22Rv1 (cell line): ENCODE measurements around the gene RSU1.

Experiments
- H3K27ac ChIP-seq: fragments of 450-650 bp; 2 replicates; pipeline ENCODE4 v1.5.1; 2017
- ZFX ChIP-seq: fragments of 450-650 bp; IDR thresholded peaks from 2 replicates; pipeline ENCODE4 v1.6.1; 2017; ENCODE audit warnings: antibody characterized with exemption, borderline replicate concordance
- TF ChIP-seq, protein P1 (sequence below): fragments of 450-650 bp; IDR thresholded peaks from 2 replicates; pipeline ENCODE4 v1.5.1; 2017; ENCODE audit warnings: mild to moderate bottlenecking

The RSU1 gene

DNA sequence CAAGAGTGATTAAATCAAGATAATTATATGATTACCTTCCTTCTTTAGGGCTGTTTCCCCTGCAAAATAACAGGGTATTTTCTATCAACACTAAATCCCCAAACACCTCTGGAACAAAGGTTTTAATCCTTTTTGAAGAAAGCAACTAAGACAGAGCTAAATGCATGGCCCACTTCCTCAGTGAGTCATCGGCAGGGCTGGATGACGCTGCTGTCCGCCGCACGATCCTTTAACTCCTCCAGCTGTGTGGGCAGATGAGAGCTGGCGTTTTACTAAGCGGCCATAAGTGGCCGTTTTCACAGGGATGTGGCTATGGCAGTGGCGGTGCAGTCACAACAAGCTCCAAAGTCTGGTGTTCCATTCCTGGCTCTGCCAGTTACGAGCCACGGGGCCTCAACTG, 219.6 kb downstream of the RSU1 start:
- no peak overlapping the region for H3K27ac ChIP-seq
- no peak for TF ChIP-seq ZFX
- TF ChIP-seq, protein P1, sequence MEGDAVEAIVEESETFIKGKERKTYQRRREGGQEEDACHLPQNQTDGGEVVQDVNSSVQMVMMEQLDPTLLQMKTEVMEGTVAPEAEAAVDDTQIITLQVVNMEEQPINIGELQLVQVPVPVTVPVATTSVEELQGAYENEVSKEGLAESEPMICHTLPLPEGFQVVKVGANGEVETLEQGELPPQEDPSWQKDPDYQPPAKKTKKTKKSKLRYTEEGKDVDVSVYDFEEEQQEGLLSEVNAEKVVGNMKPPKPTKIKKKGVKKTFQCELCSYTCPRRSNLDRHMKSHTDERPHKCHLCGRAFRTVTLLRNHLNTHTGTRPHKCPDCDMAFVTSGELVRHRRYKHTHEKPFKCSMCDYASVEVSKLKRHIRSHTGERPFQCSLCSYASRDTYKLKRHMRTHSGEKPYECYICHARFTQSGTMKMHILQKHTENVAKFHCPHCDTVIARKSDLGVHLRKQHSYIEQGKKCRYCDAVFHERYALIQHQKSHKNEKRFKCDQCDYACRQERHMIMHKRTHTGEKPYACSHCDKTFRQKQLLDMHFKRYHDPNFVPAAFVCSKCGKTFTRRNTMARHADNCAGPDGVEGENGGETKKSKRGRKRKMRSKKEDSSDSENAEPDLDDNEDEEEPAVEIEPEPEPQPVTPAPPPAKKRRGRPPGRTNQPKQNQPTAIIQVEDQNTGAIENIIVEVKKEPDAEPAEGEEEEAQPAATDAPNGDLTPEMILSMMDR, result no peak

DNA sequence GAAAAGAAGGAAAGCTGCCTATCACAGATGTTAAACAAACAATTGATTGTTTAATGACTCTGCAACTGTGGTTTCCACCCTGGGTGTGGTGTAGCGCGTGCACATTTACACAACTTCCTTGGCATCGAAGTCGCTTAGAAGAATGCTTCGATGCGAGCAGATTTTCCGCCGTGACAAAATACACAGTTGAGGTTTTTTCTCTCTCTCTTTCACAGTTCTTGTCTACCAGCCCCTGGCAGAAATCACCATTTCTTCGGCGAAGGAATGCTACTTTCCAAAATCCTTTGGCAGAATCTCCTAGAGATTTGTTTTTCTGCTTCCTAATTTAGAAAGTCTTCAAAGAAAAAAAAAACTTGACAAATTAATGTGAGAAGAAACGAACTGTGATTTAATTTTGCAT, 224.8 kb downstream of the RSU1 start:
- no peak overlapping the region for H3K27ac ChIP-seq
- TF ChIP-seq ZFX, result no peak
- TF ChIP-seq, protein P1, result no peak

DNA sequence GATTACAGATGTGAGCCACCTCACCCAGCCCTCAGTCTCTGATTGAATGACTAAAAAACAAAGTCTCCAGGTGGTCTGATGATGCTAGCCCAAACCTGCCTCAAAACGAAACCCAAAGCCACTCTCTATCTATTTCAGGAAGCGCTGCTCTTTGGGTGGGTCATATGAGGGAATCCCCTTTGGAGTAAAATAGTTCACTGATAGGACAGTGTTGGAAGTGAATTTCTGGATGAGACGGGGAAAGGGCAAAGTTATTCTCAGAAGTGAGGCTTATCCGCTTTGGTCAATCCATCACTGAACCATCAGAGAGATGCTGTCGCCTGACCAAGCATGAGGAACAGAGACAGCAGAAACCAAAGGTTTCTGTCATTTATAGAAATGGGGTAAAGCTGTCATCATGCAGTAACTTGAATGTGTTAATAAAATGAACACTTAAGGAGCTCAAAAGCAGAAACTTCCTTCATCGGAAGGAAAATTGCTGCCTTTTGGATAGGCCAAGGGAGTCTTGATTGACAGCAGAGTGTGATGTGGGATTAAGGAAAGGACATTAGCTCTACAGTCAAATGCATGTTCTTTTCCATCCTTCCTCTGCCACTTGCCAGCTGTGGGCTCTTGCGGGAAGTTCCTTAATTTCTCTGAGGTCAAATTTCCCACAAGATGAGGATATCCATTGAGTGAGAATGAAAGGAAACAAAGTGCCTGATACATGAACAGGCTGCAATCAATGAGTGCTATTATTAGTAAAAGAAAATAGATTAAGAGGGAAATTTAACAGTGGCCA, 230.7 kb downstream of the RSU1 start:
- no peak for TF ChIP-seq ZFX
- TF ChIP-seq, protein P1, result no peak
- no peak overlapping the region for H3K27ac ChIP-seq

DNA sequence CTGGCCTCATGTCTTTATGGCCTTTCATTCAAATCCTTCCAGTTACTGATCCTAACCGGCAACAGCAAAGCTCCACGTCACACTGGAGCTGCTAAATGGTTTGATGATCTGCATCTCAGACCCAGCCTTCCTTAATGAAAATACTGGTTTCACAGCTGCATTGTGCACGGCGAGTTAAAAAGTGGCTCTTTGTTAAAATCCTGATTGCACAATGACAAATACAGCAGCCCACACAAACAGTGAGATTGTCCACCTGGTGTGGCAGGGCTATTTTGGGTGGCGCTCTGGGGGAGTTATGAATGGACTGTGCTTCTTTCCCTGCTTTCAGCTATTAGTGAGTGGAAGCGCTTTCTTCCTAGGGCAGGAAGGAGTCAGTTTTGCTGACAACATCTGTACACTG, 232.1 kb downstream of the RSU1 start:
- TF ChIP-seq ZFX, result no peak
- TF ChIP-seq, protein P1, result no peak
- no peak overlapping the region for H3K27ac ChIP-seq

DNA sequence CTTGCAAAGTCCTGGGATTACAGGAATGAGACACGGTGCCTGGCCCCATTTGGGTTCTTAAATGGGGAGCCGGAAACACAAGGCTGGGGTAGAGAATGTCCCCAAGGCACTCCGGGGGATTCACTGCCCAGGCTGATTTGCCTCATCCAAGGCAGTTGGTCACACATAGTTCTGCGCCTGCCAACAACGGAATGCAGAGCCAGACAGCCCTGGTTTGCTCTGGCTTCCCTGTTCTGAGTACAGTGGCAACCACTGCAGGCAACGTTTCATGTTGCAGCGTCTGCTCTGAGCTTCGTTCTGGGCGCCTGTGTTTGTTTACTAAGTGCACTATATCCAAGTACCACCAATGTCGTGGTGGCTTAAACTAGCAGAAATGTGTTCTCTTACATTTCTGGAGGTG, 233.8 kb downstream of the RSU1 start:
- H3K27ac ChIP-seq, result no peak overlapping the region
- TF ChIP-seq ZFX, result no peak
- TF ChIP-seq, protein P1, result no peak

DNA sequence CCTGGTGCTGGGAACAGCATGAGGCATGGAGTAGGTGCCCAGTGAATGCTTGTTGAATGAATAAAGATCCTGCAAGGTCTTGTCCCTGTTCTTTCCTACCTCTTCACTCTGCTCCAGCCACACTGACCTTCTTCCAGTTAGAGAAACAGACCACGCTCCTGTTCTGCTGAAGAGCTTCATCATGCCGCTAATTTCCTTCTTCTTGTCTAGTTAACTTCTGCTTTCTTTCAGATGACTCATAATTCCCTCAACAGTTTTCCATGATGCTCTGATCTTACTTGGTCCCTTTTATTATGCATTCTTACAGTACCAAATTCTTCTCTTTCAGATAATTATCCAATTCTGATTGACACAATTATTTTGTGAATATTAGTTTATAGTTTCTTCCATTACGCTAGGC, 236.0 kb downstream of the RSU1 start:
- no peak overlapping the region for H3K27ac ChIP-seq
- no peak for TF ChIP-seq ZFX
- TF ChIP-seq, protein P1, result no peak

DNA sequence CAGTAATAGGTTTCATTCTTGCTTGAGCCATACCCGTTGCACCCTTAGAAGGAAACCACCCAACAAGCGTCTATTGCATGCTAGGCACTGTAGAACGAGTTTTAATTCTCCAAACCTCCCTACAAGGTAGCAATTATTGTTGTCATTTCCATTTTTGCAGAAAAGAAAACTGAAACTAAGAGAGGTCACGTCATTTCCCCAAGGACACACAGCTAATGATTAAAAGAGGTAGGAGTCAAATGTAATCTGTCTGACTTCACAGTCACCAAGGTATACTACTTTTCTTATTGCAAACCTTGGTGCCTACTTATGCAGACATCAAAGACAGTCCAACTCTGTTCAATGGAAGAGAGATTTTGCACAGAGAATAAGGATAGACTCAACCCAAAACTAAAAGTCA, 246.5 kb downstream of the RSU1 start:
- no peak overlapping the region for H3K27ac ChIP-seq
- TF ChIP-seq ZFX, result no peak
- TF ChIP-seq, protein P1, result no peak
